Measurements from ENCODE around the gene RAB20.

GRCh38 chr13:110548891-110549794 is 12.4 kb downstream of the RAB20 start:
- TF ChIP-seq CTCF (IDR thresholded peaks at IDR 0.05) (no peak), EZH2 (IDR thresholded peaks at IDR 0.05; ENCODE audit: borderline replicate concordance, insufficient read depth, low read depth, low read length, poor library complexity, severe bottlenecking) (no peak)
